PC-3 (cell line): ENCODE measurements around the gene ST3GAL6. TPM values are rescaled to one million over a fixed set of nuclear protein-coding genes. Genes with fewer than 3 reads are reported as not detected.
A peak's percentile ranks its signal among the peaks of the same experiment; 100 is the strongest.

Experiments used
- ATAC-seq: fragments of 200-7000 bp; cut with Tn5 transposase; 2 replicates; pipeline ENCODE4 v1.9.1; 2020; ENCODE audit warnings: mild to moderate bottlenecking, moderate library complexity
- BruUV-seq: library from RNA; stranded (reverse); fragments of 400-500 nt; replicated peaks from 2 replicates; lab custom pipeline; 2021; lab: Mats Ljungman, UMichigan
- CTCF ChIA-PET: fragments of 300-600 bp; sonication (Branson Sonifier 250); formaldehyde crosslinking; loops from one replicate; lab custom pipeline; 2022; ENCODE audit warnings: antibody characterized with exemption; lab: Charles Lee
- POLR2A ChIA-PET: fragments of 300-600 bp; sonication (Branson Sonifier 250); formaldehyde crosslinking; loops from one replicate; lab custom pipeline; 2022; ENCODE audit warnings: antibody characterized with exemption; ENCODE audit not compliant: unreplicated experiment; lab: Charles Lee
- DNase-seq: peaks from one replicate; pipeline ENCODE4 v3.0.0-alpha.2; 2015
- H2AFZ ChIP-seq: fragments of 300-600 bp; sonication (generic); 2 replicates; pipeline ENCODE4 v1.6.0; 2016; ENCODE audit warnings: antibody characterized with exemption, low read length
- H3F3A ChIP-seq: fragments of 300-600 bp; sonication (generic); one replicate; pipeline ENCODE4 v1.6.0; 2017; ENCODE audit warnings: antibody characterized with exemption, low read length, control low read depth, mild to moderate bottlenecking; ENCODE audit not compliant: unreplicated experiment
- H3K27ac ChIP-seq: fragments of 300-600 bp; sonication (generic); 2 replicates; pipeline ENCODE4 v1.5.1; 2016; ENCODE audit warnings: mild to moderate bottlenecking, low read length
- H3K27me3 ChIP-seq: fragments of 300-600 bp; sonication (generic); 2 replicates; pipeline ENCODE4 v1.6.1; 2016; ENCODE audit warnings: low read length, mixed read lengths
- H3K36me3 ChIP-seq: fragments of 300-600 bp; sonication (generic); 2 replicates; pipeline ENCODE4 v1.6.1; 2016; ENCODE audit warnings: low read depth, mixed run types, low read length, mixed read lengths
- H3K4me1 ChIP-seq: fragments of 300-600 bp; sonication (generic); 2 replicates; pipeline ENCODE4 v1.5.1; 2016; ENCODE audit warnings: low read length; ENCODE audit not compliant: insufficient read depth
- H3K4me2 ChIP-seq: fragments of 300-600 bp; sonication (generic); 2 replicates; pipeline ENCODE4 v1.6.0; 2016; ENCODE audit warnings: low read length
- H3K4me3 ChIP-seq: fragments of 300-600 bp; sonication (generic); 2 replicates; pipeline ENCODE4 v1.5.1; 2016; ENCODE audit warnings: mild to moderate bottlenecking, low read length, mixed read lengths
- H3K79me2 ChIP-seq: fragments of 300-600 bp; sonication (generic); 2 replicates; pipeline ENCODE4 v1.6.1; 2017; ENCODE audit warnings: low read length, mixed read lengths
- H3K9ac ChIP-seq: fragments of 300-600 bp; sonication (generic); 2 replicates; pipeline ENCODE4 v1.6.0; 2016; ENCODE audit warnings: mild to moderate bottlenecking, low read length
- H3K9me2 ChIP-seq: fragments of 300-600 bp; sonication (generic); replicated peaks from 2 replicates; pipeline ENCODE4 v1.6.1; 2016; ENCODE audit warnings: mixed run types, low read length, mixed read lengths
- H3K9me3 ChIP-seq: fragments of 300-600 bp; sonication (generic); 2 replicates; pipeline ENCODE4 v1.6.1; 2016; ENCODE audit warnings: low read length, mixed read lengths
- H4K20me1 ChIP-seq: fragments of 300-600 bp; sonication (generic); 2 replicates; pipeline ENCODE4 v1.6.1; 2016; ENCODE audit warnings: low read length, mixed read lengths
- CTCF ChIP-seq: fragments of 300-600 bp; sonication (generic); conservative IDR thresholded peaks from 2 replicates; pipeline ENCODE4 v1.5.1; 2017; ENCODE audit warnings: antibody characterized with exemption, low read depth, mild to moderate bottlenecking, low read length
- EZH2 ChIP-seq: fragments of 300-600 bp; sonication (generic); IDR thresholded peaks from one replicate; pipeline ENCODE4 v1.6.1; 2017; ENCODE audit warnings: antibody characterized with exemption, mild to moderate bottlenecking, low read length; ENCODE audit not compliant: unreplicated experiment
- EZH2phosphoT487 ChIP-seq: fragments of 300-600 bp; sonication (generic); IDR thresholded peaks from 2 replicates; pipeline ENCODE4 v1.6.1; 2018; ENCODE audit warnings: mild to moderate bottlenecking, antibody characterized with exemption, low read length, borderline replicate concordance
- intact Hi-C: fragments of 100-400 bp; cut with micrococcal nuclease; formaldehyde crosslinking; loops from 2 replicates; pipeline ENCODE4 v1.9.0; 2023
- total RNA-seq: library from RNA; depleted of rRNA; stranded (reverse); fragments of >200 nt; gene quantifications from 2 replicates; pipeline ENCODE4 v1.2.3, GENCODE V29; 2014

ST3GAL6 gene
- total RNA-seq, 1 experiment from 2014 or later, result 11.5 TPM

- POLR2A ChIA-PET, result no interaction called here
Observed at GRCh38 chr3:98740324-98740723, 22.8 kb upstream of the ST3GAL6 start.

GRCh38 chr3:98741121-98741716 is 21.9 kb upstream of the ST3GAL6 start:
- H3K4me3 ChIP-seq, result no peak overlapping the region
- H3F3A ChIP-seq, result no peaks in the 10 kb centered on the region
- POLR2A ChIA-PET, result no interaction called here
- intact Hi-C loops, result loop anchor here (5.0 kb wide), 1 partner anchor 51 kb away; no protein-coding TSS in a partner anchor
- H3K36me3 ChIP-seq, result no peaks in the 10 kb centered on the region
- H3K27ac ChIP-seq, result no peak overlapping the region
- H3K9me2 ChIP-seq, result no peaks in the 10 kb centered on the region
- H3K79me2 ChIP-seq, result peaks cover 47% of the 10 kb centered on the region
- no peaks in the 10 kb centered on the region for H4K20me1 ChIP-seq
- ATAC-seq, result peak; percentile 91
- no peak overlapping the region for H2AFZ ChIP-seq
- CTCF ChIA-PET, result no interaction called here
- BruUV-seq, result no TSS peak
- H3K9me3 ChIP-seq, result no peaks in the 10 kb centered on the region
- H3K4me2 ChIP-seq, result peak overlapping the region; percentile 38
- no peaks in the 10 kb centered on the region for H3K27me3 ChIP-seq
- DNase-seq, result peak; percentile 71
- H3K4me1 ChIP-seq, result peaks cover 26% of the 10 kb centered on the region
- no peak for TF ChIP-seq EZH2phosphoT487
- TF ChIP-seq CTCF, result no peak
- no peak overlapping the region for H3K9ac ChIP-seq

More at GRCh38 chr3:98740324-98740723, 22.8 kb upstream of the ST3GAL6 start:
- no peak overlapping the region for H3K27ac ChIP-seq
- no peaks in the 10 kb centered on the region for H3F3A ChIP-seq
- intact Hi-C loops, result loop anchor here (5.0 kb wide), 1 partner anchor 52 kb away; no protein-coding TSS in a partner anchor
- no peak overlapping the region for H3K4me3 ChIP-seq
- H3K4me1 ChIP-seq, result peaks cover 35% of the 10 kb centered on the region
- H3K9ac ChIP-seq, result no peak overlapping the region
- no peak for ATAC-seq
- no peak overlapping the region for H3K4me2 ChIP-seq
- peaks cover 50% of the 10 kb centered on the region for H3K79me2 ChIP-seq
- H4K20me1 ChIP-seq, result no peaks in the 10 kb centered on the region
- no TSS peak for BruUV-seq
- H2AFZ ChIP-seq, result no peak overlapping the region
- DNase-seq, result no peak
- no peaks in the 10 kb centered on the region for H3K27me3 ChIP-seq
- CTCF ChIA-PET, result interaction anchor here (0.7 kb wide), 2 partner anchors 142 to 280 kb away, joined by 3 read pairs; no protein-coding TSS in a partner anchor
- no peaks in the 10 kb centered on the region for H3K9me3 ChIP-seq
- TF ChIP-seq EZH2phosphoT487 (no peak), CTCF (no peak), EZH2 (no peak)
- H3K36me3 ChIP-seq, result no peaks in the 10 kb centered on the region
- H3K9me2 ChIP-seq, result no peaks in the 10 kb centered on the region

GRCh38 chr3:98743071-98743470 is 20.1 kb upstream of the ST3GAL6 start:
- H3K9ac ChIP-seq, result no peak overlapping the region
- no peak overlapping the region for H2AFZ ChIP-seq
- no peak overlapping the region for H3K4me3 ChIP-seq
- no peaks in the 10 kb centered on the region for H3K27me3 ChIP-seq
- no peaks in the 10 kb centered on the region for H3F3A ChIP-seq
- POLR2A ChIA-PET, result no interaction called here
- intact Hi-C loops, result loop anchor here (5.0 kb wide), 1 partner anchor 49 kb away; no protein-coding TSS in a partner anchor
- ATAC-seq, result no peak
- H3K36me3 ChIP-seq, result no peaks in the 10 kb centered on the region
- H3K27ac ChIP-seq, result no peak overlapping the region
- no peaks in the 10 kb centered on the region for H4K20me1 ChIP-seq
- H3K9me2 ChIP-seq, result no peaks in the 10 kb centered on the region
- H3K79me2 ChIP-seq, result peaks cover 38% of the 10 kb centered on the region
- TF ChIP-seq EZH2phosphoT487, result no peak
- no peak for TF ChIP-seq EZH2
- TF ChIP-seq CTCF, result no peak
- H3K4me2 ChIP-seq, result no peak overlapping the region
- no TSS peak for BruUV-seq
- CTCF ChIA-PET, result no interaction called here
- no peaks in the 10 kb centered on the region for H3K9me3 ChIP-seq
- DNase-seq, result no peak
- peaks cover 24% of the 10 kb centered on the region for H3K4me1 ChIP-seq
